EL (cell line): ENCODE results near the gene PWWP2A.
"Not testable (repeated sequence)": the region's sequence is repeated elsewhere in the genome, so short reads cannot be mapped to it uniquely, and the experiment has no call there.

Experiments
- DNase-seq: peaks from one replicate; pipeline ENCODE4 v3.0.0-alpha.2; 2016

Gene PWWP2A

DNA sequence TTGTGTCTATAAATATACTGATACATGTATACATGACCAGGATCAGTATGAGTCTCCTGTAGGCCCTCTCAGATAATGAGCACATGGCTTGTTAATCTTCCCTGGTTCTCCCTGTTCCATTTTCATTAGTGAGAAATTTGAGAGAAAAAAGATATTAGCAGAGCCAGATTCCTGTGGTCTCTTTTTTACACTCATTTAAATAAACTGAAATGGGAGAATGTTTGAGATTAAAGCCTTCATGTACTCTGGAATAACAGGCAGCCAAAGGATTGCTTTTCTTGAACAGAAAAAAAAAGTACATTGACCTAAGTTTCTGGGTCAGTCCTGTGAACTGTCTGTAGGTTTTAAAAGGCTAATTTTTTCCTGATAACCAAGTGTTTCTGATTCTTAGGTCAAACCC lies 44.2 kb downstream of the PWWP2A start:
- DNase-seq = no peak

DNA sequence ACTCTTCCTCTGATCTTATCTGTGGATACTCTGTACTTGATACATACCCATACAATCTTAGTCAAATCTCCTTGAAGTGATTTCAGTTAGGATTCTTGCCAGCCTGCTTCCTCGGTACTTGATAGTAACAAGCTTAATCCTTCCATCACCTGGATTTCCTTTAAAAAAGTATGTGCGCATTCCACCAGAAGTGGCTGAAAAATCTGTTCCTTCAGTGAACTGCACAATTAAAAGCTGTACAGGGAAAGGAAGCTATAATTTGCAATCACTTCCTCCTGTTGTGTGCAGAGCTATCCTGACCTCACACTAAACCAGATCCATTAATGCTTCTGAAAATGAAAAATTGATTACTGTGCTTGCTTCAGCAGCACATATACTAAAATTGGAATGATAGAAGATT lies 47.3 kb downstream of the PWWP2A start:
- no peak for DNase-seq

DNA sequence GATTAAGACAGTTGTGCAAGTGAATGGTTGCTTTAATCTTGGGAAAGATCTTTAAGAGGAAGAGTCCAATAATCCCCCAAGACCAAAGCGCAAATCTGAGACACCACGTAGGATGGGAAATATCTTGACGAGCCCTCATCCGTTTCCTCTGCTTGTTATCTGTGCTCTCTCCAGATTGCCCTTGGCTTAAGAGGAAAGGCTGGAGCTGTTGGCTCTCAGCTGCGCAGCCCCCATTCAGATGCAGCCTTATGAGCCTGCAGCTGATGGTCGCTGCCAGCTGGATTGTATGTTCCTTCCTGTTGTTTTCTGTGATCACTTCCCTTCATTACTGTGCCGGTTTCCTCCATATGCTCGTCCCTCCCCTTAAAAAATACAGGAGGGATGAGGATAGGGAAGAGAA lies 47.7 kb downstream of the PWWP2A start:
- no peak for DNase-seq

DNA sequence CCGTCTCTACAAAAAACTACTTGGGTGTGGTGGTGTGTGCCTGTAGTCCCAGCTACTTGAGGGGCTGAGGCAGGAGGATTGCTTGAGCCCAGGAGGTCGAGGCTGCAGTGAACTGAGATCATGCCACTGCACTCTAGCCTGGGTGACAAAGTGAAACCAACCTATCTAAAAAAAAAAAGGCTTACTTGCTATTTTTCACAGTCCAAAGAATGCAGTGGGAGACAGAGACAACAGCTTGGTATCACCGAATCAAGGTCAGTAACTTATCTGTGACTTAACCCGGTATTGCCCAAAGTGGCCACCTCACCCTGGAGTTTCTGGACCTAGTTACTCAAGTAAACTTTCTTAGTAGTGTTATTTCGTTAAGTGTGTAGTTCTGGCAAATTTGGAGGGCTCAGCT lies 50.1 kb downstream of the PWWP2A start:
- DNase-seq = not testable (repeated sequence)

DNA sequence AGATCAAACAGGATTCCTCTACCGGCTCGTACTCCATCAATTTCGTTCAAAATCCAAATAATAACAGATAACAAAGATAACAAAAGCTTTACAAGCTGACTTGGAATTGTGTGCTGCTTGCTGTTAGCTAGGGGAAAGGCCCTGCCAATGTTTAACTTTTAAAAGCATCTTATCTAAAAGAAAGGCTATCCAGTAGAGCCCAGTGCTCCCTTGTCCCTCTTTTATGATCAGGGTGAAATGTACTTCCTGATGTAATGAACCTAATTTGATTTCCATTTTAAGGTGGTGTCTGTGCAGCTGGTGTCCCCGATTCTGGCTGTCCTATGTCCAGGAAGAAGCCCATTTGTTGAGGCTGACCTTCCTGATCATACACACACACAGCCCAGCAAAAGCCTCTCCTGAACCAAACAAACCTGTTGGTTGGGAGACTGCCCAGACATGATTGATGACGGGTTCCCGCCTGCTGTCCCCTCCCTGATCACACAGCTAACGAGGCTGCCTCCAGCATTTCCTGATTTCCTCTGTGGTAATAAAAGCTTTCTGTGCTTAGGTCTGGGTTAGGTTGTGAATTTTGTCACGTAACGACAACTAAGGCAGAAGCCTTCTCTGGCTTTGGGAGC lies 54.1 kb downstream of the PWWP2A start:
- DNase-seq = no peak

DNA sequence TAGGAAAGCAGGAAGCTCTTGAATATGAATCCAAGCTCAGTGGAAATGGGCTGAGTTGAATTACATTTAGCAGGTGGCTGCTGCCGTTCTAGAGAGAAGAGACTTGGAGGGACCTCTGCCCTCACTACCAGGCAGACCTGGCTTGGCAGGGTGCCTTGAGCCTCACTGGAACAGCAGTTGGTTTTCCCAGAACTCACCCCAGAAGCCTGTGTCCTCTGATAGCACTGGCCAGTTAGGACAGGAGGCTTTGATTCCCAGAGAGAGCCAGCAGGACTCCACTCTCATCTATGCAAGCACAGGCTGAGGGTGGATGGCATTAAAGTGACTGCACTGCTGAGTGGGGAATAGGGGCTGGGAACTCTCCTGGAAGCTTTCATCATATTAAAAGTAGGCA lies 54.8 kb downstream of the PWWP2A start:
- DNase-seq = no peak

DNA sequence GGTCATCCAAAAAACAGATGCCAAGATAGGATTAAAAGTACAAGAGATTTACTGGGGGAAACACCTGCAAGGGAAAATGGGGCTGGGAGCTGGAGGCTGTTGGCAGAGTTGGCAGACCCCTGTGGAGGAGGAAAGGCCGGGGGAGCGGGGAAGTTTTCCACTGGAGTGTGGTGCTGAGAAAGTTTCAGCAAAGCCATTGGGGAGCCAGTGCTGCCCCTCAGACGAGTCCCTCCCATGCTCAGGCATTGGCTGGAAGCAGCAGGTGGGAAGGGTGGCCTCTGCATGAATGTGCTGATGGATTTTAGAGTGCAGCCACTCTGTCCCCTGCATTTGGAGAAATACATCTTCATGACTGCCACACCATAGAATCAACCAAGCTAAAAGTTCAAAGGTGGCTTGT lies 57.5 kb downstream of the PWWP2A start:
- DNase-seq = no peak

DNA sequence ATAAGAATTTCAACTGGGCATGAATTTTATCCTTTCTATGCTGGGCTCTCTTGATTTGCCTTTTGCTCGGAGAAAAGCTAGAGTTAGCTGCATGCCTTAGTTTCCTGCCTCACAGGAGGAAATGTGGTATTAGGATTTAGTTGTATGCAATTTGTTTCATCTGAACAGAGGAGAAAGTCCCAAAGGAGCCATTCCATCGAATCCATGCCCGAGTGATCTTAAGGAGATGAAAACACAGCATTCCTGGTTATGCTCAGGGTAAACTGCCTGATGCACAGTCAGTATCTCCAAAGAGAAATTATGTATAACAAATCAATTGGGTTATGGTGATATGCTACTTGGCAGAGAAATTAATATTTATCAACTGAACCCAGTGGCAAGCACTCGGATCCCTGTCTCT lies 59.2 kb downstream of the PWWP2A start:
- no peak for DNase-seq

DNA sequence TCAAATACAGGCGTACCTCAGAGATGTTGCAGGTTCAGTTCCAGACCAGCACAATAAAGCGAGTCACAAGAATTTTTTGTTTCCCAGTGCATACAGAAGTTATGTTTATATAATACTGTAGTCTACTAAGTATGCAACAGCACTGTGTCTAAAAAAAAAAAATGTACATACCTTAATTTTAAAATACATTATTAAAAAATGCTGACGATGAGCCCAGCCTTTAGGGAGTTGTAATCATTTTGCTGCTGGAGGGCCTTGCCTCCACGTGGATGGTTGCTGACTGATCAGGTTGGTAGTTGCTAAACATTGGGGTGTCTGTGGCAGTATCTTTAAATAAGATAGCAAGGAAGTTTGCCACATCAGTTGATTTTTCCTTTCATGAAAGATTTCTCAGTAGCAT lies 62.0 kb downstream of the PWWP2A start:
- no peak for DNase-seq

DNA sequence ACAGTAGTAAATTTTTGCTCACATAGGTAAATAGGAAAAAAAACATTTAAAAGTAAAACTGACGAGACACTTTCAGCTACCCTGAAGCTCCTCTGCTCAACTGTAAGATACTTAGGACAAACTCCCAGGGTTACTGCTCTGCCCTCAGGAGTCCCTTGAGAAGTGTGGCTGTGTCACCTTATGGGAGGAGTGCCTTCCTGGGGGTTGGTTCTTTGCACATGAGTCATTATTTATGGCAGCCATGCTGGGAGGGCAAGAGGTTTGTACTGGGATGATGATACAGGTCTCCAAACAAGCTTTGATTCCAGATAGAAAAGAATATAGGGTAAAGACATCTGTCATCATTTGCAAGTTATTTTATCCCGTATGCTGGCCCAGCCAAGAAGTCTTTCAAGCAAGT lies 64.4 kb downstream of the PWWP2A start:
- DNase-seq = peak; percentile 68

DNA sequence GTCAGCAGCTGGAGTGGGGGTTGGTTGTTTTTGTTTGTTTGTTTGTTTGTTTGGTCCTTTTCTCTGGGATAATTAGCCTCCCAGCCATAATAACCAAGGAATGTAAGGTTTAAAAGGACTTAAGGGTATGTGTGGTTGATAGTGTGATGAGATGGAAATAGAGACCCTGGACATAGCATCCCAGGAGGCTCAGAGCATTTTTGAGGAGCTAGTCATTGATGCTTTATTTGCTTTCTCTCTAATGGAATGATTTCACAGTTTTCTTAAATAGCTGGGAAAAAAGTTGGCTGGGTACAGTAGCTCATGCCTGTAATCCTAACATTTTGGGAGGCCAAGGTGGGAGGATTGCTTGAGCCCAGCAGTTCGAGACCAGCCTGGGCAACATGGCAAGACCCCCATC lies 65.2 kb downstream of the PWWP2A start:
- DNase-seq = peak; percentile 58

DNA sequence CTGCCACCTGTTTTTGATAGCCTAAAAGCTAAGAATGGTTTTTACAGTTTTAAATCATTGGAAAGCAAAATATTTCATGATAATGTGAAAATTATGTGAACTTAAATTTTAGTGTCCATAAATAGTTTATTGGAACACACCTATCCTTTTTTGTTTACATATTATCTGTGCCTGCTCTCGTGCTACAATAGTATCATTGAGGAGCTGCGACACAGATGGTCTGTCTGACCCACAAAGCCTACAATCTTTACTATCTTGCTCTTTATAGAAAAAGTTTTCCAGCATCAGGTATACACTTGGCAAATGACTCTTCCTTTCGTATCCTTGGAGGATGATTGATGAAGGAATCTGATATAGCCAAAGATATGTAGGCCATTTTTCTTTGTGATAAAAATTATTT lies 70.2 kb downstream of the PWWP2A start:
- DNase-seq = no peak

DNA sequence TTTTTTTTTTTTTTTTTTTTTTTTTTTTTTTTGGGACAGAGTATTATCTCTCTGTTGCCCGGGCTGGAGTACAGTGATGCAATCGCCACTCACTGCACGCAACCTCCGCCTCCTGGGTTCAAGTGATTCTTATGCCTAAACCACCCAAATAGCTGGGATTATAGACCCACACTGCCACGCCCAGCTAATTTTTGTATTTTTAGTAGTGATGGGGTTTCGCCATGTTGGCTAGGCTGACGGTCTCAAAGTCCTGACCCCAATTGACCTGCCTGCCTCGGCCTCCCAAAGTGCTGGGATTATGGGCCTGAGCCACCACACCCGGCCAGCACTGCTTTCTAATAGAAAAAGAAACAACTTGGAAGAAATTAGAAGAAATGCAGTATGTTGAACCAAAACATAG lies 71.1 kb downstream of the PWWP2A start:
- DNase-seq = no peak

DNA sequence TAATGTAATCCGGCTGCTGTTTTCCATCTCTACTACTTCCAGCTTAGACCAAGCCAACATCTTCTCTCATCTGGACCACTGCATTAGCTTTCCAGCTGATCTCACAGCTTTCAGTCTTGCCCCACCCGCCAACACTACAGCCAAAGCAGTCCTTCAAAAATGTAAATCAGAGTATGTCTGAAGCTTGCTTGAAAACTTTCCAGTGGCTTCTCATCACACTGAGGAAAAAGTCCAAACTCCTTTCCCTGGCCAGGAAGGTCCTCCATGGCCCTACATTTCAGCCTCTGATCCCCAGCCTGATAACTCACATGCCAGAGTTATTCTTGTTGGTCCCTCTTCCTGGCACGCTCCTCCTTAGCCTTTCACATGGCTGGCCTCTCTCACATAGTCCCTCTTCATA lies 71.8 kb downstream of the PWWP2A start:
- no peak for DNase-seq

DNA sequence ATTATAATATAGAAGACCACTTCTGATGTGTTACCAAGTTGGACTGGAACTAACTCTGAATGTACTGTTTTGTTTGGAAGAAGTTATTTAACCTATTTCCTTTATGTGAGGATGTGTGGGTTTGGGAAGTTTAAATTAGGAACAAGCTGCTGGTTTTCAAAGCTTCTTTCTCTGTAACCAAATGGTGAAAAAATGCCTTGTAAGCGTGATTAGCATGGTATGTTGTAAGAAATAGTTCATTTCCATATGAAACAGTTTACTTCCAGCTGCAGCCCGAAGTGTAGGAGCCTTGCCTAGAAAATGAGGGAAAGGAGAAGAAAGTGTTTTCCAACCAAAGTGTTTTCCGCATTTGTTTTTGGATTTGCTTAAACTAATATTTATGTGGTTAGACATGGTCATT lies 74.3 kb downstream of the PWWP2A start:
- no peak for DNase-seq

DNA sequence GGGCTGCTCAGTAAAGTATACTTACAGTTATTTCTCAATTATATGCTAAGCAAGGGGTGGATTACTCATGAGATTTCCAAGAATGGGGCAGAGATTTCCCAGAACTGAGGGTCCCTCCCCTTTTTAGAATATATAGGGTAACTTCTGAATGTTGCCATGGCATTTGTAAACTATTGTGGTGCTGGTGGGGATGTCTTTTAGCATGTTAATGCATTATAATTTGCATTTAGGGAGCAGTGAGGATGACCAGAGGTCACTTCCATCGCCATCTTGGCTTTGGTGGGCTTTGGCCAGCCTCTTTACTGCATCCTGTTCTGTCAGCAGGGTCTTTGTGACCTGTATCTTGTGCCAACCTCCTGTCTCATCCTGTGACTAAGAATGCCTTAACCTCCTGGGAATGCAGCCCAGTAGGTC lies 74.9 kb downstream of the PWWP2A start:
- DNase-seq = no peak

DNA sequence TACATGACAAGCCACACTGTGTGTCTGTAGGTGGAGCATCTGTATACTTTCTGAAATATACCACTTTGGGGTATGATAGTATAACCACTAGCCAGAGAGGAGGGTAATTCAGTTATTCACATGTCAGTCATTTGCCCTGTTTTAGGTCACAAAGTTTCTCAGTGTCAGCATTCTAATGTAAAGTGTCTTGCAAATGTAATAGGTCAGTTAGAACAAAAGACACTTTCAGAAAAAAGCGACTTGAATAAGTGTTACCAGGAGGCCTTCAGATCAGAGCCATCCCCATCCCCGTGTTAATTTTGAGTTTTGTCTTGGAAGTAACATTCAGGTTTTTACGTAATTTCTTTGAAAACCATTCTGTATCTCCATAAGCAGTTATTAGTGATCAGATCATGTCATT lies 76.6 kb downstream of the PWWP2A start:
- no peak for DNase-seq
